GM19193 (cell line): ENCODE measurements around the gene SBNO2.

Experiments
- POLR2A ChIP-seq: IDR thresholded peaks from 4 replicates; pipeline ENCODE4 v1.6.1; 2011; ENCODE audit not compliant: insufficient read depth, insufficient read length; ENCODE audit errors: extremely low read depth

The SBNO2 gene

GRCh38 chr19:1163934-1164683, 10.0 kb downstream of the SBNO2 start:
- TF ChIP-seq POLR2A: no peak

GRCh38 chr19:1163283-1163933, 10.7 kb downstream of the SBNO2 start:
- no peak for TF ChIP-seq POLR2A

DNA sequence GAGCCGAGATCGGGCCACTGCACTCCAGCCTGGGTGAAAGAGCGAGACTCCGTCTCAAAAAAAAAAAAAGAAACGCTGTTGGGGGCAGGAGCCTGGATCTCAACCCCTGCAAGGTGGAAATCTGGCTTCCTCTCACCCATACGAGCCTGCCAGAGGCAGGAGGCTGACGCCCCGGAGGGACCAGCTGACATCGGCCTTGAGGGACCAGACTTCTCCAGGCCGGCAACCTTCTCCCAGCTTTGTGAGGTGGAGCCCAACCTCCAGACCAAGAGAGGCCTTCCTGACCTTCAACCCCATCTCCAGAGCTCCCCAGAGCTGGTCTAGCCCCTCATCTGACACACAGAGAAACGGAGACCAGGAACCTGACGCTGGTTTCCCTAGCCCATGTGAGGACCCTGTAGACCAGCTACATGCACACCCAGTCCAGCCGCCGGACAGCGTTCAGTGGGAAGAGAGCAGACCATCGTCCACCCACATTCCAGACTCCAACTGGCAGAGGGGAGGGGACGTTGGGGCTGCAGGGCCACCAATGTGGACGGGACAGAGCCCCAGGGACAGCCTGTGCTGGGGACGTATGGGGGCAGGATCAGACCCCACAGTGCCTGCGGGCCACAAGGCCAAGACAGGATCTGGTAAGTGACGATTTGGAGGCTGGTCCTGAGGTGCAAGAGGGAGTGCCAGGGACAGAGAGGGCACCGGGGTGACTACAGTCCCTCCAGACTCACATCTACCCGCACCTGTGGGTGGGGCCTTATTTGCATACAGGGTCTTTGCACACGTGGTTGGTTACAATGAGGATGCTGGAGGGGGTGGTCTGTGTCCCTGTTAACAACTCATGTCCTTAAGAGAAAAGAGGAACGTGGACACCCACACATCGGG, 11.4 kb downstream of the SBNO2 start:
- TF ChIP-seq POLR2A: no peak

DNA sequence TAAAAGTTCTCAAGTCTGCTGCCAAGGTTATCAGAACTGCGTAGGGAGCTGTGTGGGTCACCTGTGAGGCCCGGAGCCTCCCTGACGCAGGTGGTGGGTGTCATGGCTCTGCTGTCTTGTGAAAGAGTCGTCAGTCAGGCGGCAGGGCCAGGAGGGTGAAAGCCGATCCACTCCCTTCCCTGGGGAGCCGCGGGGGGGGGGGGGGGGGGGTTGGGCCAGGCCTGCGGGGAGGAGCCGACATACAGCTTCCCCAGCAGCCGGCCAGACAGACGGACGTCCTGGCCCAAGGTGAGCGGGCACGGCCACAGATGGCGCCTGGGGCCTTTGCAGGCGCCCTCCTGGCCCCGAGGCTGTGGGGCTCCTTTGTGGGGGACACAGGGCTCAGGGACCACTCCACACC, 12.4 kb downstream of the SBNO2 start:
- no peak for TF ChIP-seq POLR2A

- no peak for TF ChIP-seq POLR2A
Observed at GRCh38 chr19:1159864-1160595, 14.0 kb downstream of the SBNO2 start.

DNA sequence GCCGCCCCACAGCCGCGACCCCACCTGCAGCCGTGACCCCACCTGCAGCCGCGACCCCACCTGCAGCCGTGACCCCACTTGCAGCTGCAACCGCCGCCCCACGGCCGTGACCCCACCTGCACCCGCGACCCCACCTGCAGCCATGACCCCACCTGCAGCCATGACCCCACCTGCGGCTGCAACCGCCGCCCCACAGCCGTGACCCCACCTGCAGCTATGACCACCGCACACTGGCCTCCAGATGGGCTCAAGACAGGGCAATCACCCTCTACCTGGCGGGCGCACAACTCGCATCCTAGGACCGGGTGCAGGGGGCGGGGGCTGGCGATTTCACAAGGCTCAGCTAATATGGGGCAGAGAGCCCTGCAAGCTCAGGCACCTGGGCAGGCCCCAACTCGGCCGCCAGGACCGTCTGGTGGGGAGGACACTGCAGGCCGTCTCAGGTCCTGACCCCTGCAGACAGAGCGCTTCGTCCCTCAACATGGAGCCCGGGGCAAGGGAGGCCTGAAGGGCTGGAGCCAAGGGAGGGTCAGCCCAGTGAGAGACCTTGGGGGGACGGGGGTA, 15.1 kb downstream of the SBNO2 start:
- TF ChIP-seq POLR2A: no peak

DNA sequence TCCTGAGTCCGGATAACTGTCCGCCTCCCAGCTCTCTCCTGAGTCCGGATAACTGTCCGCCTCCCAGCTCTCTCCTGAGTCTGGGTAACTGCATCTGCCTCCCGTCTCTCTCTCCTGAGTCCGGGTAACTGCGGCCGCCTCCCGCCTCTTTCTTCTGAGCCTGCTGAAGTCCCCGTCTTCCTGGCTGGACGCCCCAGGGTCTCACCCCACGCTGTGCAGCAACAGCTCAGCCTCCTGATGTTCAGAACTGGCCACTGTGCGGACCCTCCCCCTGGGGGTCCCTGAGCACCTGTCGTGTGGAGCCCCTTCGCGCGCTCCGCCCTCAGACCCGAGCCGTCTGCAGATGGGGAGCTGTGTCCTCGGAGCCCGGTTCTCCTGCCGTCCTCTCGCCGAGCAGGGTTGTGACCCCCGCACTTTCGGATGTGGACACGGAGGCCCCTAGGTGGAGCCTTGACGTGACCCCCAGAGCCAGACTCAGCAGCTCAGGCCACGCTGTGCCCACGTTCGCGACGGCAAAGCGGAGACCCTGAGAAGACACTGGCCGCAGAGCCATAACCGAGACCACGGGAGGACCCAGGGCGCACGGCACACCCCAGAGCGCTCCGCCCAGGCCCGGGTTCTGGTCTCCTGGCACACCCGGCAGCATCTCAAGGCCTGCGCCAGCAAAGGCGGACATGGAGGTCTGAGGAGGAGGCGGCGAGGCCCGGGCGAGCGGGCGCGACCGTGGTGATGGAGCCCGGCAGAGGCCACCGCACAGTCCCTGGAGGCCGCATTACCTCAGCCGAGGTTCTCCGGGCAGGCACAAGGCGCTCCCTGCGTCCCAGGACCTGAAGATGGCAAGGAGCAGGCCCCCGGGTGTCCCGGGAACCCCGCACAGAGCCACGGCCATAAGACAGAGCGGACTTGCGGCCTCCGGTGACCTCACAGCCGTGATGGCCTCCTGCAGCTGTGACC, 15.9 kb downstream of the SBNO2 start:
- TF ChIP-seq POLR2A: no peak

GRCh38 chr19:1156830-1157615, 17.0 kb downstream of the SBNO2 start:
- no peak for TF ChIP-seq POLR2A

DNA sequence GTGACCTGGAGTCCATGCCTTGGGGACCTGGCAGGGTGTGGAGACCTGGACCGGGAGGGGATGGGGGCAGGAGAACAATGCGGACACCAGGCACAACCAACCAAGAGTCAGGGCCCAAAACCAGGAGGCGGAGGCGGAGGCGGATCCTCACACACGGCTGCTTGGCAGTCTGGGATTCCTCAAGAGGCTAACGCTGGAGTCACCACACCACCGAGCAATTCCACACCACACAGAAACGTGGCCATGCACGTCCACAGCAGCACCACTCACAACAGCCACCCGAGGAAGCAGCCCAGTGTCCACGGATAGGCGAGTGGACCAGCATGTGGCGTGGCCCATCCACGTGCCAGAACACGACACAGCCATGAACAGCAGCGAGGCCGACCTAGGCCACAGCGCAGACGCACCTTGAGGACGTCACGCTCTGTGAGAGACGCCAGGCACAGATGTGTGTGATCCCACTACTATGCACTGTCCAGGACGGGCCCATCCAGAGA, 17.7 kb downstream of the SBNO2 start:
- no peak for TF ChIP-seq POLR2A

DNA sequence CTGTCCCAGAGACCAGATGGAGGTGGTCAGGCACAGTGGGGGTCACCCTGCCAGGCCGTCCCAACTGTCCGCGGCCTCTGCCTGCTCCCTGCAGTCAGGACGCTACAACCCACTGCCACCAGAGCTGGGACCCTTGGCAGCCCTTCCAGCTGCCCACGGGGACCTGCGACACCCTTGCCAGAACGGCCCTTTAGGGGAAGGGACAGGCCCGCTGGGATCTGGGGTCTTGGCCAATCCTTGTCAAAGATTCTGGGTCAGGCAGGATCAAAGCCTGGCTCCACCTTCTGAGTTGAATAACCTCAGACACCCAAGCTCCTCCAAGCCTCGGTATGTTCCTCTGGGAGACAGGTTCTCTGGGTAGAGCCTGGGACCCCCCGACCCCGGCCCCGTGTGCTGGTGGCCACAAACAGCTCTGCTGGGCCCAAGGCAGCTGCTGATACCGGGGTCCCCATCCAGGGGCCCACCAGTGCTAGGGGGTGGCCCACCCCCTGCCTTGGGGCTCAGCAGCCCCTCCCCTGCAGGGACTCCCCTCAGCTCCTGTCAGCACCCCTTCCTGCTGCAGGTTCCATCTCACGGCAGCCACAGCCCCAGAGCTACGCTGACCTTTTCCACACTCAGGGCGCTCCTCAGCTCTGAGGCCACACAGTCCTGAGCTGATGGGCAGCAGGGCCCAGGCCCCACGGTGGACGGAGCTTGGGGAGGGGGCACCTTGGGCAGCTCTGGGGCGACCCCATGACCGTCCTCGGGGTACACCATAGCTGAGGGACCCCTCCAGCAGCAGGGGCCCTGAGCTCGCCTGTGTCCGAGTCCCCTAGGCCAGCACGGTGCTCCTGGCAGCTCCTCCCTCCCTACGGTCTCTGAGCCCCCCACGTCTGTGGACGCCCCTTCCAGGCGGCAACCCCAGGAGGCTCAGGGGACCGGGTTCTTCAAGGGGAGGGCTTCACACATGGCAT, 18.4 kb downstream of the SBNO2 start:
- TF ChIP-seq POLR2A: no peak

DNA sequence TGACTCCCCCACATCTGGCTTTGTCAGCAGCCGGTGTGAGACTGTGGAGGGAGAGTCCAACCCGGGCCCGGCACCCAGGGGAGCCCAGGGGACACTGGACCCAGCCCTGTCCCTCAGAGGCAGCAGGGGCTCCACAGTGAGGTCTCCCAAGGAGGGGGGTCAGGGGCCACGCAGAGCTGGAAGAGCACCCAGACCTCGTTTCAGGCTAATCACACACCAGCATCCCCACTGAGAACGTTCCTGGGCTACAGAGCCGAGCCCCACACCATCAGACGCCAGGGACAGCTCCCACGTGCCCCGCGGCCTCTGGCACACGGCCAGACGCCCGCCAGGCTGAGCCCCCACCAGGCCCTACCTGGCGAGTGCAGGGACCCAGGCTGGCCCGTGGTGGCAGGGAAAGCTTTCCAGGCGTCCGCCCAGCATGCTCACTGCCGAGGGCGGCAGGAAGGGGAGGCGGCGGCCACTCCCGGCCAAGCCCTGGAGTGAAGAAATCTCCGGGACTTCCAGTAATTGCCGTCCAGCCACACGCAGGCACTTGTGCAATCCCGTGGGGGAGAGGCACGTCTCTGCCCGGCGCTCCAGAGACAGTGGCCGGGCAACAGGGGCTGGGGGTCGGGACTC, 19.2 kb downstream of the SBNO2 start:
- no peak for TF ChIP-seq POLR2A
